ENCODE data around the gene ADK. TPM values are rescaled to one million over a fixed set of nuclear protein-coding genes. Genes with fewer than 3 reads are reported as not detected.

Gene ADK
- total and polyA plus RNA-seq, 2 donors (not counting 1 experiment from before 2014, with no cell fraction given): 25.3 to 47.8 TPM

- Histone ChIP-seq H3K4me2 (ENCODE audit: extremely low read depth, insufficient read depth, low read length) (no peak overlapping the region), H2AFZ (ENCODE audit: low read length) (no peak overlapping the region), H3K4me1 (ENCODE audit: control insufficient read depth, extremely low read depth, insufficient read depth, low read length) (no peaks in the 10 kb centered on the region), H3K9ac (ENCODE audit: insufficient read depth, low read length) (no peak overlapping the region), H4K20me1 (ENCODE audit: control insufficient read depth, extremely low read depth, insufficient read depth, low read length) (no peaks in the 10 kb centered on the region), H3K27ac (ENCODE audit: insufficient read depth, low read length) (no peak overlapping the region), H3K79me2 (ENCODE audit: control insufficient read depth, insufficient read depth, low read length) (no peaks in the 10 kb centered on the region), H3K36me3 (ENCODE audit: control insufficient read depth, insufficient read depth, low read length) (no peaks in the 10 kb centered on the region), H3K9me3 (ENCODE audit: control insufficient read depth, insufficient read depth, low read depth, low read length) (no peaks in the 10 kb centered on the region), H3K4me3 (replicated peaks in 1 of 4; ENCODE audit: control extremely low read depth in 1 of 4, insufficient read depth in 1 of 4, low read depth in 3 of 4, low read length in 4 of 4) (no peak overlapping the region), H3K27me3 (ENCODE audit: control insufficient read depth, insufficient read depth, low read length) (no peaks in the 10 kb centered on the region)
- peak in 1 of 2 donors; percentile 73 for DNase-seq (ENCODE audit: low read depth in 2 of 2)
- TF ChIP-seq EZH2 (IDR thresholded peaks at IDR 0.05; ENCODE audit: low read length, missing control alignments): no peak
- TF ChIP-seq, protein P1, sequence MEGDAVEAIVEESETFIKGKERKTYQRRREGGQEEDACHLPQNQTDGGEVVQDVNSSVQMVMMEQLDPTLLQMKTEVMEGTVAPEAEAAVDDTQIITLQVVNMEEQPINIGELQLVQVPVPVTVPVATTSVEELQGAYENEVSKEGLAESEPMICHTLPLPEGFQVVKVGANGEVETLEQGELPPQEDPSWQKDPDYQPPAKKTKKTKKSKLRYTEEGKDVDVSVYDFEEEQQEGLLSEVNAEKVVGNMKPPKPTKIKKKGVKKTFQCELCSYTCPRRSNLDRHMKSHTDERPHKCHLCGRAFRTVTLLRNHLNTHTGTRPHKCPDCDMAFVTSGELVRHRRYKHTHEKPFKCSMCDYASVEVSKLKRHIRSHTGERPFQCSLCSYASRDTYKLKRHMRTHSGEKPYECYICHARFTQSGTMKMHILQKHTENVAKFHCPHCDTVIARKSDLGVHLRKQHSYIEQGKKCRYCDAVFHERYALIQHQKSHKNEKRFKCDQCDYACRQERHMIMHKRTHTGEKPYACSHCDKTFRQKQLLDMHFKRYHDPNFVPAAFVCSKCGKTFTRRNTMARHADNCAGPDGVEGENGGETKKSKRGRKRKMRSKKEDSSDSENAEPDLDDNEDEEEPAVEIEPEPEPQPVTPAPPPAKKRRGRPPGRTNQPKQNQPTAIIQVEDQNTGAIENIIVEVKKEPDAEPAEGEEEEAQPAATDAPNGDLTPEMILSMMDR (conservative IDR thresholded peaks at IDR 0.05 in 1 of 2, IDR thresholded peaks at IDR 0.05 in 1 of 2; ENCODE audit: low read depth in 1 of 2, low read length in 2 of 2): no peak
These were observed 602.6 kb downstream of the ADK start for GRCh38 chr10:74753442-74754211.

DNA sequence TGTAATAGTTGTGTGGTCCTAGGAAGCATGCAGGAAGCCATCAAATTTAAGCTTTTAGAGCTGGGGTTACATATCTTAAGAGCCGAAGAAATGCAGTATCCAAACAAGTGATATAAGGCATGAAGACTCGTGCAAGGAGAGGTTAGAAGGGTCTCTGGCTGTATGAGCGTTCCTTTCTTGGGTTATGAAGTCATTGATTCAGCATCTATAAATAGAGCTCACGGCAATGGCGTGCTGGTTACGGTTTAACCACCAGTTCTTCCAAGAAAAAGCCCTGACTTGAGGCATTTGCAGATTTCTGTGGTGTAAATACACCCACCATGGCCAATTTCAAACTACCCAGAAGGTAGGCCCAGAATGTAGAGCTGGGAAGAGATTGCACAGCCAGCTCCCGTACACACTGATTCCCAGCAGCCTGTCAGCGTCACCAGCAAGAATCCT, 603.4 kb downstream of the ADK start:
- Histone ChIP-seq H3K27me3 (ENCODE audit: control insufficient read depth, insufficient read depth, low read length) (no peaks in the 10 kb centered on the region), H3K9me3 (ENCODE audit: control insufficient read depth, insufficient read depth, low read depth, low read length) (no peaks in the 10 kb centered on the region), H3K4me1 (ENCODE audit: control insufficient read depth, extremely low read depth, insufficient read depth, low read length) (no peaks in the 10 kb centered on the region), H3K27ac (ENCODE audit: insufficient read depth, low read length) (no peak overlapping the region), H3K9ac (ENCODE audit: insufficient read depth, low read length) (no peak overlapping the region), H3K4me2 (ENCODE audit: extremely low read depth, insufficient read depth, low read length) (no peak overlapping the region), H3K36me3 (ENCODE audit: control insufficient read depth, insufficient read depth, low read length) (no peaks in the 10 kb centered on the region), H2AFZ (ENCODE audit: low read length) (no peak overlapping the region), H3K4me3 (replicated peaks in 1 of 4; ENCODE audit: control extremely low read depth in 1 of 4, insufficient read depth in 1 of 4, low read depth in 3 of 4, low read length in 4 of 4) (no peak overlapping the region), H4K20me1 (ENCODE audit: control insufficient read depth, extremely low read depth, insufficient read depth, low read length) (no peaks in the 10 kb centered on the region), H3K79me2 (ENCODE audit: control insufficient read depth, insufficient read depth, low read length) (no peaks in the 10 kb centered on the region)
- peak in 1 of 2 donors; percentile 14 for DNase-seq (ENCODE audit: low read depth in 2 of 2)
- no peak for TF ChIP-seq EZH2 (IDR thresholded peaks at IDR 0.05; ENCODE audit: low read length, missing control alignments)
- TF ChIP-seq, protein P1 (conservative IDR thresholded peaks at IDR 0.05 in 1 of 2, IDR thresholded peaks at IDR 0.05 in 1 of 2; ENCODE audit: low read depth in 1 of 2, low read length in 2 of 2): no peak

GRCh38 chr10:74755273-74755672, 604.3 kb downstream of the ADK start:
- no peak overlapping the region for H3K4me3 ChIP-seq (replicated peaks in 1 of 4; ENCODE audit: control extremely low read depth in 1 of 4, insufficient read depth in 1 of 4, low read depth in 3 of 4, low read length in 4 of 4)
- H2AFZ ChIP-seq (ENCODE audit: low read length): no peak overlapping the region
- H3K79me2 ChIP-seq (ENCODE audit: control insufficient read depth, insufficient read depth, low read length): no peaks in the 10 kb centered on the region
- no peaks in the 10 kb centered on the region for H3K4me1 ChIP-seq (ENCODE audit: control insufficient read depth, extremely low read depth, insufficient read depth, low read length)
- no peaks in the 10 kb centered on the region for H3K27me3 ChIP-seq (ENCODE audit: control insufficient read depth, insufficient read depth, low read length)
- H3K36me3 ChIP-seq (ENCODE audit: control insufficient read depth, insufficient read depth, low read length): no peaks in the 10 kb centered on the region
- H3K27ac ChIP-seq (ENCODE audit: insufficient read depth, low read length): no peak overlapping the region
- no peak for DNase-seq (ENCODE audit: low read depth in 2 of 2)
- H3K4me2 ChIP-seq (ENCODE audit: extremely low read depth, insufficient read depth, low read length): no peak overlapping the region
- H3K9me3 ChIP-seq (ENCODE audit: control insufficient read depth, insufficient read depth, low read depth, low read length): no peaks in the 10 kb centered on the region
- no peak for TF ChIP-seq EZH2 (IDR thresholded peaks at IDR 0.05; ENCODE audit: low read length, missing control alignments)
- TF ChIP-seq, protein P1 (conservative IDR thresholded peaks at IDR 0.05 in 1 of 2, IDR thresholded peaks at IDR 0.05 in 1 of 2; ENCODE audit: low read depth in 1 of 2, low read length in 2 of 2): no peak
- H4K20me1 ChIP-seq (ENCODE audit: control insufficient read depth, extremely low read depth, insufficient read depth, low read length): no peaks in the 10 kb centered on the region
- H3K9ac ChIP-seq (ENCODE audit: insufficient read depth, low read length): no peak overlapping the region

Other genes with a start within 250 kb of the ADK start
- gene PLAU, start 240.1 kb upstream of the ADK start, total RNA-seq: 60.1 and 93.6 TPM in 2 replicates
- 98.9 and 332 TPM in 2 replicates for gene PLAU, start 240.1 kb upstream of the ADK start, polyA plus RNA-seq
- 129 and 161 TPM in 2 replicates for gene VCL, start 153.1 kb upstream of the ADK start, total RNA-seq
- gene VCL, start 153.1 kb upstream of the ADK start, polyA plus RNA-seq: 255 and 316 TPM in 2 replicates
- gene AP3M1, start 393 bp upstream of the ADK start, total RNA-seq: 21.8 and 28.4 TPM in 2 replicates
- gene AP3M1, start 393 bp upstream of the ADK start, polyA plus RNA-seq: 46.1 and 55.3 TPM in 2 replicates

Measured in fibroblast of lung (primary cell).